Trophoblast cell (in vitro differentiated cells and primary cell): ENCODE data around the gene CYP2A6.

Experiments
- DNase-seq, 2 donors: peaks; one replicate each; pipeline ENCODE4 v3.0.0-alpha.2; 2016
- H2AFZ ChIP-seq: 2 replicates; pipeline ENCODE4 v1.6.1; 2013; ENCODE audit warnings: low read length, moderate library complexity, mild to moderate bottlenecking; ENCODE audit not compliant: insufficient read depth, poor library complexity
- H2AK5ac ChIP-seq: 2 replicates; pipeline ENCODE4 v1.6.1; 2013; ENCODE audit warnings: mild to moderate bottlenecking, low read length
- H2BK120ac ChIP-seq: 2 replicates; pipeline ENCODE4 v1.6.1; 2013; ENCODE audit warnings: low read length, mild to moderate bottlenecking, moderate library complexity; ENCODE audit not compliant: insufficient read depth, poor library complexity
- H2BK12ac ChIP-seq: 2 replicates; pipeline ENCODE4 v1.6.1; 2013; ENCODE audit warnings: mild to moderate bottlenecking, low read length, moderate library complexity
- H2BK5ac ChIP-seq: 2 replicates; pipeline ENCODE4 v1.6.1; 2013; ENCODE audit warnings: low read length, low read depth, moderate library complexity, mild to moderate bottlenecking; ENCODE audit not compliant: poor library complexity
- H3K14ac ChIP-seq: 2 replicates; pipeline ENCODE4 v1.6.1; 2013; ENCODE audit warnings: mild to moderate bottlenecking, low read length
- H3K18ac ChIP-seq: 2 replicates; pipeline ENCODE4 v1.6.1; 2013; ENCODE audit warnings: mild to moderate bottlenecking, low read length
- H3K23ac ChIP-seq: 2 replicates; pipeline ENCODE4 v1.6.1; 2013; ENCODE audit warnings: low read length
- H3K27ac ChIP-seq: 2 replicates; pipeline ENCODE4 v1.5.1; 2013; ENCODE audit warnings: low read depth, mild to moderate bottlenecking, inconsistent platforms, low read length, moderate library complexity
- H3K27me3 ChIP-seq: 2 replicates; pipeline ENCODE4 v1.6.1; 2013; ENCODE audit warnings: inconsistent platforms, mild to moderate bottlenecking, low read length, moderate library complexity; ENCODE audit not compliant: insufficient read depth
- H3K36me3 ChIP-seq, 2 experiments: 1 replicate in 1 of 2; 2 replicates in 1 of 2; pipeline ENCODE4 v1.6.1; 2013; ENCODE audit warnings: low read length in 2 of 2, mild to moderate bottlenecking in 2 of 2, moderate library complexity in 1 of 2; ENCODE audit not compliant: insufficient read depth in 2 of 2, control insufficient read depth in 1 of 2
- H3K4ac ChIP-seq: 2 replicates; pipeline ENCODE4 v1.6.1; 2013; ENCODE audit warnings: low read depth, mild to moderate bottlenecking, low read length, moderate library complexity
- H3K4me1 ChIP-seq, 2 experiments: 1 replicate in 1 of 2; 2 replicates in 1 of 2; pipeline ENCODE4 v1.6.1; 2013; ENCODE audit warnings: low read length in 2 of 2, mild to moderate bottlenecking in 2 of 2, moderate library complexity in 1 of 2; ENCODE audit not compliant: insufficient read depth in 2 of 2, control insufficient read depth in 1 of 2
- H3K4me2 ChIP-seq: 2 replicates; pipeline ENCODE4 v1.6.1; 2013; ENCODE audit warnings: inconsistent platforms, mild to moderate bottlenecking, low read length, moderate library complexity
- H3K4me3 ChIP-seq: 2 replicates; pipeline ENCODE4 v1.5.1; 2013; ENCODE audit warnings: mild to moderate bottlenecking, low read depth, low read length, inconsistent platforms
- H3K79me1 ChIP-seq: one replicate; pipeline ENCODE4 v1.6.1; 2013; ENCODE audit warnings: low read length
- H3K79me2 ChIP-seq: 2 replicates; pipeline ENCODE4 v1.6.1; 2013; ENCODE audit warnings: low read length, mild to moderate bottlenecking; ENCODE audit not compliant: control insufficient read depth, insufficient read depth, poor library complexity
- H3K9ac ChIP-seq: 2 replicates; pipeline ENCODE4 v1.6.1; 2013; ENCODE audit warnings: mild to moderate bottlenecking, low read length
- H3K9me3 ChIP-seq: 2 replicates; pipeline ENCODE4 v1.6.1; 2013; ENCODE audit warnings: low read depth, mild to moderate bottlenecking, control low read depth, inconsistent platforms, low read length; ENCODE audit not compliant: insufficient read depth
- H4K12ac ChIP-seq: 2 replicates; pipeline ENCODE4 v1.6.1; 2013; ENCODE audit warnings: low read depth, mild to moderate bottlenecking, low read length, moderate library complexity
- H4K8ac ChIP-seq: 2 replicates; pipeline ENCODE4 v1.6.1; 2013; ENCODE audit warnings: low read depth, mild to moderate bottlenecking, low read length, moderate library complexity
- H4K91ac ChIP-seq: one replicate; pipeline ENCODE4 v1.6.1; 2013; ENCODE audit warnings: low read depth, mild to moderate bottlenecking, low read length, moderate library complexity
- WGBS: extraction: QIAGEN DNeasy Blood & Tissue Kit; methylation state at CpG from one replicate; pipeline ENCODE4 v1.1.7; 2013; ENCODE audit warnings: missing lambda C conversion rate; ENCODE audit not compliant: insufficient read length, insufficient coverage; ENCODE audit errors: extremely low coverage; 5-methylcytosine and 5-hydroxymethylcytosine counted together

The CYP2A6 gene

DNA sequence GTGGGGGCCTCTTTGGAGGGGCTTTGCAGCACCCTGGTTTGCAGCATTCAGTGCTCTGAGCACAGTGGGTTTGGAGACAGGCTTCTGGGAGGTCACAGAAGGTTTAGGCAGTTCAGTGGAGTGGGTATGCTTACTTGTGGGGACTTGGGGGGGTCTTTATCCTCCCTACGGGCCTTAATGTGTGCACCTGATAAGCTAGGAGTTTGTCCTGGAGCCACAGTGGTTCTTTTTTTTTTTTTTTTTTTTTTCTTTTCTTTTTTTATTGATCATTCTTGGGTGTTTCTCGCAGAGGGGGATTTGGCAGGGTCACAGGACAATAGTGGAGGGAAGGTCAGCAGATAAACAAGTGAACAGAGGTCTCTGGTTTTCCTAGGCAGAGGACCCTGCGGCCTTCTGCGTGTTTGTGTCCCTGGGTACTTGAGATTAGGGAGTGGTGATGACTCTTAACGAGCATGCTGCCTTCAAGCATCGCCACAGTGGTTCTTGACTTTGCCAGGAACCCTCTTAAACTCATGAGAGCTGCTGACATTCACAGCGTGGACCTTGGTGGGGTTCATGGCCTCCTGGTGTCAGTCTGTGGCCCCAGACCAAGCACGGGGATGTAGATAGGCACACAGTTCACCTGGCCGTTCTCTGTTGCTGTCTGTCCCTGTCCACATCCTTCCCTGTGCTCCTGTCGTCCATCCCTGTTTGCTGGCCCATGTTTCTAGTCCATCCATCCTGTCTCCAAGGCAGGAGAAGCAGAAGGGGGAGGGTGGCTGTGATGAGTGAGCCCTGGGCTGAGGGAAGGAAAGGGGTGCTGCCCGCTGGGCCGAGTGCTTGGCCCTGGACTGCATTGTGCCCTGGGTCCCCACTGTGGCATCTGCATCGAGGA is 48.6 kb downstream of the CYP2A6 start:
- peaks cover 8% of the 10 kb centered on the region for H3K79me1 ChIP-seq
- no peak overlapping the region for H3K27ac ChIP-seq
- no peak for DNase-seq
- no peaks in the 10 kb centered on the region for H3K27me3 ChIP-seq
- no peak overlapping the region for H3K14ac ChIP-seq
- peak overlapping the region; percentile 11 for H3K4me2 ChIP-seq
- H4K91ac ChIP-seq: no peak overlapping the region
- H2BK12ac ChIP-seq: no peak overlapping the region
- H3K9ac ChIP-seq: no peak overlapping the region
- H2AK5ac ChIP-seq: no peak overlapping the region
- H4K8ac ChIP-seq: no peak overlapping the region
- peaks cover 36 to 50% of the 10 kb centered on the region in 2 experiments for H3K4me1 ChIP-seq
- no peak overlapping the region for H3K4me3 ChIP-seq
- H3K23ac ChIP-seq: no peak overlapping the region
- peak overlapping the region; percentile 82 for H3K4ac ChIP-seq
- no CpG with 5 or more reads among the region's 13 CpGs for WGBS
- H3K9me3 ChIP-seq: peaks cover 4% of the 10 kb centered on the region
- H4K12ac ChIP-seq: peak overlapping the region; percentile 24
- H3K18ac ChIP-seq: peak overlapping the region; percentile 16
- no peak overlapping the region for H2AFZ ChIP-seq
- H3K79me2 ChIP-seq: peaks cover 43% of the 10 kb centered on the region
- peaks cover 47 to 51% of the 10 kb centered on the region in 2 experiments for H3K36me3 ChIP-seq
- no peak overlapping the region for H2BK5ac ChIP-seq
- H2BK120ac ChIP-seq: no peak overlapping the region

GRCh38 chr19:40800997-40801377 is 49.3 kb downstream of the CYP2A6 start:
- H3K79me2 ChIP-seq: peaks cover 43% of the 10 kb centered on the region
- H3K4ac ChIP-seq: peak overlapping the region; percentile 82
- H3K9me3 ChIP-seq: peaks cover 2% of the 10 kb centered on the region
- no peak overlapping the region for H3K27ac ChIP-seq
- H3K4me1 ChIP-seq: peaks cover 31 to 44% of the 10 kb centered on the region in 2 experiments
- H3K14ac ChIP-seq: no peak overlapping the region
- H4K8ac ChIP-seq: no peak overlapping the region
- H3K4me2 ChIP-seq: peak overlapping the region; percentile 83
- H3K4me3 ChIP-seq: peak overlapping the region; percentile 32
- WGBS: no CpG with 5 or more reads among the region's 27 CpGs
- H3K36me3 ChIP-seq: peaks cover 47 to 51% of the 10 kb centered on the region in 2 experiments
- H4K91ac ChIP-seq: no peak overlapping the region
- H2AK5ac ChIP-seq: no peak overlapping the region
- no peak for DNase-seq
- H3K79me1 ChIP-seq: peaks cover 10% of the 10 kb centered on the region
- peak overlapping the region; percentile 24 for H4K12ac ChIP-seq
- no peak overlapping the region for H3K9ac ChIP-seq
- H3K27me3 ChIP-seq: no peaks in the 10 kb centered on the region
- no peak overlapping the region for H2BK12ac ChIP-seq
- peak overlapping the region; percentile 16 for H3K18ac ChIP-seq
- peak overlapping the region; percentile 11 for H2AFZ ChIP-seq
- H2BK5ac ChIP-seq: no peak overlapping the region
- no peak overlapping the region for H3K23ac ChIP-seq
- H2BK120ac ChIP-seq: no peak overlapping the region

DNA sequence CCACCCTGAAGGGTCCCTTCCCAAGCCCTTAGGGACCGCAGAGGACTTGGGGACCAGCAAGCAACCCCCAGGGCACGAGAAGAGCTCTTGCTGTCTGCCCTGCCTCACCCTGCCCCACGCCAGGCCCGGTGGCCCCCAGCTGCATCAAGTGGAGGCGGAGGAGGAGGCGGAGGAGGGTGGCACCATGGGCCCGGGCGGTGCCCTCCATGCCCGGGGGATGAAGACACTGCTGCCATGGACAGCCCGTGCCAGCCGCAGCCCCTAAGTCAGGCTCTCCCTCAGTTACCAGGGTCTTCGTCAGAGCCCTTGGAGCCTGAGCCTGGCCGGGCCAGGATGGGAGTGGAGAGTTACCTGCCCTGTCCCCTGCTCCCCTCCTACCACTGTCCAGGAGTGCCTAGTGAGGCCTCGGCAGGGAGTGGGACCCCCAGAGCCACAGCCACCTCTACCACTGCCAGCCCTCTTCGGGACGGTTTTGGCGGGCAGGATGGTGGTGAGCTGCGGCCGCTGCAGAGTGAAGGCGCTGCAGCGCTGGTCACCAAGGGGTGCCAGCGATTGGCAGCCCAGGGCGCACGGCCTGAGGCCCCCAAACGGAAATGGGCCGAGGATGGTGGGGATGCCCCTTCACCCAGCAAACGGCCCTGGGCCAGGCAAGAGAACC is 49.8 kb downstream of the CYP2A6 start:
- Histone ChIP-seq H3K4me2 (peak overlapping the region; percentile 83), H3K79me2 (peaks cover 43% of the 10 kb centered on the region), H3K9me3 (peaks cover 2% of the 10 kb centered on the region), H2BK5ac (no peak overlapping the region), H4K91ac (no peak overlapping the region), H2AFZ (peak overlapping the region; percentile 11), H3K27me3 (no peaks in the 10 kb centered on the region), H3K14ac (no peak overlapping the region), H4K8ac (no peak overlapping the region), H3K4ac (peak overlapping the region; percentile 82), H3K23ac (no peak overlapping the region), H3K4me3 (peak overlapping the region; percentile 89), H4K12ac (no peak overlapping the region), H2BK12ac (no peak overlapping the region), H3K79me1 (peaks cover 10% of the 10 kb centered on the region), H3K36me3 (peaks cover 46 to 50% of the 10 kb centered on the region in 2 experiments), H3K27ac (no peak overlapping the region), H3K18ac (no peak overlapping the region), H2AK5ac (no peak overlapping the region), H2BK120ac (no peak overlapping the region), H3K4me1 (peaks cover 31 to 44% of the 10 kb centered on the region in 2 experiments), H3K9ac (peak overlapping the region; percentile 57)
- no CpG with 5 or more reads among the region's 27 CpGs for WGBS
- no peak for DNase-seq

- no peaks in the 10 kb centered on the region for H3K27me3 ChIP-seq
- peaks cover 40 to 43% of the 10 kb centered on the region in 2 experiments for H3K36me3 ChIP-seq
- H3K9ac ChIP-seq: peak overlapping the region; percentile 85
- H2AK5ac ChIP-seq: peak overlapping the region; percentile 60
- peak overlapping the region; percentile 81 for H4K8ac ChIP-seq
- H4K12ac ChIP-seq: peak overlapping the region; percentile 68
- peak overlapping the region; percentile 87 for H2BK120ac ChIP-seq
- peak overlapping the region; percentile 89 for H3K4me3 ChIP-seq
- peak overlapping the region; percentile 82 for H3K4ac ChIP-seq
- no peak overlapping the region for H3K23ac ChIP-seq
- H3K4me2 ChIP-seq: peak overlapping the region; percentile 83
- DNase-seq: no peak
- no CpG with 5 or more reads among the region's 40 CpGs for WGBS
- H3K14ac ChIP-seq: peak overlapping the region; percentile 96
- peak overlapping the region; percentile 81 for H3K27ac ChIP-seq
- H4K91ac ChIP-seq: peak overlapping the region; percentile 90
- peak overlapping the region; percentile 83 for H2BK5ac ChIP-seq
- peak overlapping the region; percentile 2 for H2BK12ac ChIP-seq
- peaks cover 10% of the 10 kb centered on the region for H3K79me1 ChIP-seq
- H3K9me3 ChIP-seq: peaks cover 2% of the 10 kb centered on the region
- H3K18ac ChIP-seq: peak overlapping the region; percentile 78
- H2AFZ ChIP-seq: peak overlapping the region; percentile 31
- peaks cover 31 to 40% of the 10 kb centered on the region in 2 experiments for H3K4me1 ChIP-seq
- peaks cover 43% of the 10 kb centered on the region for H3K79me2 ChIP-seq
Measured at GRCh38 chr19:40799558-40800338, 50.5 kb downstream of the CYP2A6 start.
